Stomach (tissue), 4 donors: ENCODE data around the gene DOCK1.

Source experiments
- CTCF ChIP-seq, 7 experiments: fragments of 450-650 bp in 4 of 7; fragments of 200-600 bp in 3 of 7; sonication (generic) in 3 of 7; IDR thresholded peaks; one replicate each; pipeline ENCODE4 v1.5.1; 2016 to 2019; ENCODE audit warnings: antibody characterized with exemption in 7 of 7, control low read depth in 2 of 7, mild to moderate bottlenecking in 1 of 7
- POLR2AphosphoS5 ChIP-seq, 3 donors: sonication (generic); formaldehyde crosslinking; IDR thresholded peaks; one replicate each; pipeline ENCODE4 v1.6.1; 2016; ENCODE audit warnings: antibody characterized with exemption in 3 of 3

- TF ChIP-seq POLR2AphosphoS5 (IDR thresholded peaks at IDR 0.05) (no peak), CTCF (IDR thresholded peaks at IDR 0.05) (no peak)
These were observed 97.9 kb downstream of the DOCK1 start for GRCh38 chr10:127003032-127003685.
